GM23338 (cell line): ENCODE results near the gene CACNA1G. TPM values are rescaled to one million over a fixed set of nuclear protein-coding genes. Genes with fewer than 3 reads are reported as not detected.

ENCODE experiments used
- ATAC-seq: fragments of 200-7000 bp; cut with Tn5 transposase; 3 replicates; pipeline ENCODE4 v1.9.1; 2020
- DNase-seq: peaks from one replicate; pipeline ENCODE4 v3.0.0-alpha.2; 2015; ENCODE audit warnings: low spot score
- H2AFZ ChIP-seq: fragments of 200-600 bp; sonication (generic); 2 replicates; pipeline ENCODE4 v1.8.0; 2016; ENCODE audit warnings: antibody characterized with exemption, mild to moderate bottlenecking, moderate library complexity
- H3F3A ChIP-seq: fragments of 200-600 bp; sonication (generic); replicated peaks from 2 replicates; pipeline ENCODE4 v1.8.0; 2017; ENCODE audit warnings: antibody characterized with exemption, mixed run types, low read depth
- H3K27ac ChIP-seq: fragments of 200-600 bp; sonication (generic); 2 replicates; pipeline ENCODE4 v1.6.1; 2016; ENCODE audit warnings: low read depth
- H3K27me3 ChIP-seq: fragments of 200-600 bp; sonication (generic); 2 replicates; pipeline ENCODE4 v1.8.0; 2016; ENCODE audit warnings: mild to moderate bottlenecking, mixed run types, moderate library complexity; ENCODE audit not compliant: insufficient read depth
- H3K36me3 ChIP-seq: fragments of 200-600 bp; sonication (generic); 2 replicates; pipeline ENCODE4 v1.8.0; 2016; ENCODE audit warnings: mild to moderate bottlenecking; ENCODE audit not compliant: insufficient read depth
- H3K4me1 ChIP-seq: fragments of 200-600 bp; sonication (generic); 2 replicates; pipeline ENCODE4 v1.8.0; 2016; ENCODE audit warnings: mild to moderate bottlenecking, moderate library complexity; ENCODE audit not compliant: insufficient read depth
- H3K4me2 ChIP-seq: fragments of 200-600 bp; sonication (generic); 2 replicates; pipeline ENCODE4 v1.7.1; 2017; ENCODE audit warnings: mixed run types
- H3K4me3 ChIP-seq: fragments of 200-600 bp; sonication (generic); 2 replicates; pipeline ENCODE4 v1.6.1; 2016; ENCODE audit warnings: mixed run types
- H3K79me2 ChIP-seq: fragments of 200-600 bp; sonication (generic); replicated peaks from 2 replicates; pipeline ENCODE4 v1.8.0; 2017; ENCODE audit warnings: mild to moderate bottlenecking; ENCODE audit not compliant: insufficient read depth
- H3K9me2 ChIP-seq: fragments of 200-600 bp; sonication (generic); 2 replicates; pipeline ENCODE4 v1.8.0; 2017; ENCODE audit not compliant: insufficient read depth
- H4K20me1 ChIP-seq: fragments of 200-600 bp; sonication (generic); replicated peaks from 2 replicates; pipeline ENCODE4 v1.8.0; 2017; ENCODE audit warnings: mild to moderate bottlenecking; ENCODE audit not compliant: insufficient read depth
- H3K27ac Mint-ChIP-seq: 2 replicates; pipeline ENCODE4 v1.8.0; 2020; ENCODE audit warnings: inconsistent platforms, mild to moderate bottlenecking, moderate library complexity, mixed read lengths
- H3K27me3 Mint-ChIP-seq: 3 replicates; pipeline ENCODE4 v1.8.0; 2022; ENCODE audit warnings: low read depth, mild to moderate bottlenecking, moderate library complexity, mixed read lengths, inconsistent platforms; ENCODE audit not compliant: insufficient read depth, poor library complexity
- H3K36me3 Mint-ChIP-seq: 3 replicates; pipeline ENCODE4 v1.8.0; 2021; ENCODE audit warnings: low read depth, mild to moderate bottlenecking, inconsistent platforms, moderate library complexity, mixed read lengths
- H3K4me1 Mint-ChIP-seq: 3 replicates; pipeline ENCODE4 v1.8.0; 2020; ENCODE audit warnings: mild to moderate bottlenecking, inconsistent platforms, mixed read lengths
- H3K4me3 Mint-ChIP-seq: 3 replicates; pipeline ENCODE4 v1.8.0; 2021; ENCODE audit warnings: moderate library complexity, mild to moderate bottlenecking, inconsistent platforms, mixed read lengths
- H3K9me3 Mint-ChIP-seq: 3 replicates; pipeline ENCODE4 v1.8.0; 2020; ENCODE audit warnings: moderate library complexity, mild to moderate bottlenecking, inconsistent platforms, mixed read lengths
- EZH2phosphoT487 ChIP-seq: fragments of 200-600 bp; sonication (generic); IDR thresholded peaks from one replicate; pipeline ENCODE4 v1.8.1; 2018; ENCODE audit warnings: antibody characterized with exemption; ENCODE audit not compliant: unreplicated experiment
- NANOG ChIP-seq: IDR thresholded peaks from 2 replicates; pipeline ENCODE4 v1.6.1; 2016; ENCODE audit warnings: antibody characterized with exemption, borderline replicate concordance
- STAT1 ChIP-seq: IDR thresholded peaks from one replicate; pipeline ENCODE4 v1.6.1; 2016; ENCODE audit warnings: antibody characterized with exemption; ENCODE audit not compliant: unreplicated experiment
- ZNF331 ChIP-seq: fragments of 250-450 bp; sonication (Bioruptor Pico); IDR thresholded peaks from 2 replicates; pipeline ENCODE4 v1.5.0; 2020; ENCODE audit warnings: low read depth, mild to moderate bottlenecking, moderate library complexity
- polyA plus RNA-seq: library from polyadenylated mRNA; unstranded; fragments of >200 nt; fragmentation: Nextera tagmentation; extraction: Ambion mirVana; gene quantifications from 2 replicates; pipeline ENCODE4 v1.2.1, GENCODE V29; 2016
- total RNA-seq: library from RNA; depleted of rRNA; stranded (reverse); fragments of >200 nt; shearing (Covaris generic); gene quantifications from 2 replicates; pipeline ENCODE4 v1.2.3, GENCODE V29; 2014
- TF ChIP-seq, protein P1 (sequence below), 2 experiments: fragments of 200-600 bp in 1 of 2; sonication (generic) in 1 of 2; conservative IDR thresholded peaks; 2 replicates each; pipeline versions ENCODE4 v1.5.1 to v1.6.1; 2016 to 2017; ENCODE audit warnings: antibody characterized with exemption in 2 of 2, low read depth in 2 of 2, mild to moderate bottlenecking in 2 of 2, moderate library complexity in 1 of 2
- TF ChIP-seq, protein P2 (sequence below): IDR thresholded peaks from one replicate; pipeline ENCODE4 v1.6.1; 2018; ENCODE audit warnings: antibody characterized with exemption; ENCODE audit not compliant: unreplicated experiment

Gene CACNA1G
- total and polyA plus RNA-seq, 2 experiments from 2014 or later, result 1.4 to 5.1 TPM

DNA sequence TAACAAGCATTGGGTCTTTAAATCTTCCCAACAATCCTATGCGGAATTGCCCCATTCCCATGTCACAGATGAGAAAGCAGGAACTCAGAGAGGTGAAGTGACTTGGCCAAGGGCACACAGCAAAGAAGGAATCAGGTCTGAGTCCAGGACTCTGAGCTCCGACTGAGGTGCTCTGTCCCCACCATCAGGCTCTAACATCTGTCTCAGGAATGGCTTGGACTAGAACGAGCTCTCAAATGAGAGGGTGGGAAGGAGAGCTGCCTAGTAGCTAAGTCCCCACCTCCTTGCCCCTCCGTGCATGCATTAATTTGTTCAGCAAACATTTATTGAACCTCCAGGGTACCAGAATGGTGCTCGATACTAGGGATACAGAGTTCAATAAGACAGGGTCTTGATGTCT lies 100.8 kb downstream of the CACNA1G start:
- Histone ChIP-seq H3K4me2 (no peak overlapping the region), H3K27ac (no peak overlapping the region), H3K4me1 (peaks cover 9% of the 10 kb centered on the region), H2AFZ (peak overlapping the region; percentile 86), H3K27me3 (no peaks in the 10 kb centered on the region), H3K4me3 (no peak overlapping the region), H4K20me1 (no peaks in the 10 kb centered on the region), H3K9me2 (no peaks in the 10 kb centered on the region), H3F3A (no peaks in the 10 kb centered on the region), H3K36me3 (no peaks in the 10 kb centered on the region), H3K79me2 (no peaks in the 10 kb centered on the region)
- Mint-ChIP-seq H3K4me1 (peaks cover 21% of the 10 kb centered on the region), H3K27ac (peak overlapping the region; percentile 95), H3K27me3 (peaks cover 7% of the 10 kb centered on the region), H3K36me3 (no peaks in the 10 kb centered on the region; the same call in 2 of the 3 replicates), H3K4me3 (no peak overlapping the region), H3K9me3 (no peaks in the 10 kb centered on the region)
- TF ChIP-seq, protein P1, sequence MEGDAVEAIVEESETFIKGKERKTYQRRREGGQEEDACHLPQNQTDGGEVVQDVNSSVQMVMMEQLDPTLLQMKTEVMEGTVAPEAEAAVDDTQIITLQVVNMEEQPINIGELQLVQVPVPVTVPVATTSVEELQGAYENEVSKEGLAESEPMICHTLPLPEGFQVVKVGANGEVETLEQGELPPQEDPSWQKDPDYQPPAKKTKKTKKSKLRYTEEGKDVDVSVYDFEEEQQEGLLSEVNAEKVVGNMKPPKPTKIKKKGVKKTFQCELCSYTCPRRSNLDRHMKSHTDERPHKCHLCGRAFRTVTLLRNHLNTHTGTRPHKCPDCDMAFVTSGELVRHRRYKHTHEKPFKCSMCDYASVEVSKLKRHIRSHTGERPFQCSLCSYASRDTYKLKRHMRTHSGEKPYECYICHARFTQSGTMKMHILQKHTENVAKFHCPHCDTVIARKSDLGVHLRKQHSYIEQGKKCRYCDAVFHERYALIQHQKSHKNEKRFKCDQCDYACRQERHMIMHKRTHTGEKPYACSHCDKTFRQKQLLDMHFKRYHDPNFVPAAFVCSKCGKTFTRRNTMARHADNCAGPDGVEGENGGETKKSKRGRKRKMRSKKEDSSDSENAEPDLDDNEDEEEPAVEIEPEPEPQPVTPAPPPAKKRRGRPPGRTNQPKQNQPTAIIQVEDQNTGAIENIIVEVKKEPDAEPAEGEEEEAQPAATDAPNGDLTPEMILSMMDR (conservative IDR thresholded peaks at IDR 0.05; ENCODE audit: low read depth in 2 of 2), result no peak
- TF ChIP-seq EZH2phosphoT487 (no peak), STAT1 (no peak)
- no peak for ATAC-seq
- no peak for DNase-seq

DNA sequence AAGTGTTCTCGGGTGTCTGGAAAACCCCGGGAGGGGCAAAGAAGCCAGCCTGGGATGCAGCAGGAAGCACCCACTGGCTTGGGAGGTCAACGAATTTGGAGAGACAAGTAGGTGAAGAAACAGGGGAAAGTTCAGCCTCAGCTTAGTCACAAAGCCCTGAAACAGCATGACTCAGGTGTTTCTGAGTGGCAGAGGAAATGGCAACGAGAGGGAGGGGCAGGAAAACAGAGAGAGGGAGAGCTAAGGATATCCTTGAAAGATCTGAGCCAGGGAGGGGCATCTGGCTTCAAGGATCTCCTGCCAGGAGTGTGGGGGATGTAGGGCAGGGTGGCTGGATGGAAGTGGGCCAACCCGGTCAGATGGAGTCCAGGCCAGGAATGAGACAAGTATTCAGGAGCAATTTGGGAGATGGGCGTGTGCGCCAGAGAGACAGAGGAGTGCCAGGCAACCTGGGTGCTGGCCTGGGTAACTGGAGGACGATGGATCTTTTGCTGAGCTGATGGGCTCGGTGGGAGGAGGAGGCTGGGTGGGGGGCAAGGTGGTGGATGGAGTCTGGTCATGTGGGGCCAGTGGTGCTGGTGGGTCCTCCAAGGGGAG lies 101.4 kb downstream of the CACNA1G start:
- H3K79me2 ChIP-seq, result no peaks in the 10 kb centered on the region
- H3K4me3 ChIP-seq, result no peak overlapping the region
- H3K27ac Mint-ChIP-seq, result peak overlapping the region; percentile 95
- no peaks in the 10 kb centered on the region for H3F3A ChIP-seq
- no peaks in the 10 kb centered on the region for H3K36me3 ChIP-seq
- DNase-seq (peak; percentile 51), ATAC-seq (peak; percentile 26)
- no peaks in the 10 kb centered on the region for H3K9me2 ChIP-seq
- H4K20me1 ChIP-seq, result no peaks in the 10 kb centered on the region
- H3K27ac ChIP-seq, result no peak overlapping the region
- H3K27me3 Mint-ChIP-seq, result peaks cover 7% of the 10 kb centered on the region
- peak overlapping the region; percentile 86 for H2AFZ ChIP-seq
- H3K4me1 Mint-ChIP-seq, result peaks cover 21% of the 10 kb centered on the region
- TF ChIP-seq, protein P2, sequence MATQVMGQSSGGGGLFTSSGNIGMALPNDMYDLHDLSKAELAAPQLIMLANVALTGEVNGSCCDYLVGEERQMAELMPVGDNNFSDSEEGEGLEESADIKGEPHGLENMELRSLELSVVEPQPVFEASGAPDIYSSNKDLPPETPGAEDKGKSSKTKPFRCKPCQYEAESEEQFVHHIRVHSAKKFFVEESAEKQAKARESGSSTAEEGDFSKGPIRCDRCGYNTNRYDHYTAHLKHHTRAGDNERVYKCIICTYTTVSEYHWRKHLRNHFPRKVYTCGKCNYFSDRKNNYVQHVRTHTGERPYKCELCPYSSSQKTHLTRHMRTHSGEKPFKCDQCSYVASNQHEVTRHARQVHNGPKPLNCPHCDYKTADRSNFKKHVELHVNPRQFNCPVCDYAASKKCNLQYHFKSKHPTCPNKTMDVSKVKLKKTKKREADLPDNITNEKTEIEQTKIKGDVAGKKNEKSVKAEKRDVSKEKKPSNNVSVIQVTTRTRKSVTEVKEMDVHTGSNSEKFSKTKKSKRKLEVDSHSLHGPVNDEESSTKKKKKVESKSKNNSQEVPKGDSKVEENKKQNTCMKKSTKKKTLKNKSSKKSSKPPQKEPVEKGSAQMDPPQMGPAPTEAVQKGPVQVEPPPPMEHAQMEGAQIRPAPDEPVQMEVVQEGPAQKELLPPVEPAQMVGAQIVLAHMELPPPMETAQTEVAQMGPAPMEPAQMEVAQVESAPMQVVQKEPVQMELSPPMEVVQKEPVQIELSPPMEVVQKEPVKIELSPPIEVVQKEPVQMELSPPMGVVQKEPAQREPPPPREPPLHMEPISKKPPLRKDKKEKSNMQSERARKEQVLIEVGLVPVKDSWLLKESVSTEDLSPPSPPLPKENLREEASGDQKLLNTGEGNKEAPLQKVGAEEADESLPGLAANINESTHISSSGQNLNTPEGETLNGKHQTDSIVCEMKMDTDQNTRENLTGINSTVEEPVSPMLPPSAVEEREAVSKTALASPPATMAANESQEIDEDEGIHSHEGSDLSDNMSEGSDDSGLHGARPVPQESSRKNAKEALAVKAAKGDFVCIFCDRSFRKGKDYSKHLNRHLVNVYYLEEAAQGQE, result no peak
- no peak for TF ChIP-seq ZNF331 (CRISPR knock-in tag)
- no peak for TF ChIP-seq NANOG
- H3K4me3 Mint-ChIP-seq, result no peak overlapping the region
- no peak overlapping the region for H3K4me2 ChIP-seq
- peaks cover 9% of the 10 kb centered on the region for H3K4me1 ChIP-seq
- no peaks in the 10 kb centered on the region for H3K9me3 Mint-ChIP-seq
- H3K36me3 Mint-ChIP-seq, result no peaks in the 10 kb centered on the region; the same call in 2 of the 3 replicates
- no peaks in the 10 kb centered on the region for H3K27me3 ChIP-seq
